Panc1 (cell line): ENCODE measurements around the gene UBALD2. TPM values are rescaled to one million over a fixed set of nuclear protein-coding genes. Genes with fewer than 3 reads are reported as not detected.

ENCODE experiments used
- ATAC-seq: fragments of 200-7000 bp; cut with Tn5 transposase; 2 replicates; pipeline ENCODE4 v1.9.1; 2020; ENCODE audit warnings: mild to moderate bottlenecking, moderate library complexity
- BruUV-seq: library from RNA; stranded (reverse); fragments of 400-500 nt; replicated peaks from 2 replicates; lab custom pipeline; 2021; lab: Mats Ljungman, UMichigan
- CTCF ChIA-PET: fragments of 300-600 bp; sonication (Branson Sonifier 250); formaldehyde crosslinking; loops from one replicate; lab custom pipeline; 2022; ENCODE audit warnings: antibody characterized with exemption; lab: Charles Lee
- POLR2A ChIA-PET: fragments of 300-600 bp; sonication (Branson Sonifier 250); formaldehyde crosslinking; loops from one replicate; lab custom pipeline; 2022; ENCODE audit warnings: antibody characterized with exemption; lab: Charles Lee
- DNase-seq: peaks from one replicate; pipeline ENCODE4 v3.0.0-alpha.2; 2010; ENCODE audit warnings: low read depth, low spot score
- H3K27ac ChIP-seq: 2 replicates; pipeline ENCODE4 v1.5.1; 2011; ENCODE audit warnings: mild to moderate bottlenecking, low read length, inconsistent platforms
- H3K27me3 ChIP-seq: fragments of 200-500 bp; sonication (Bioruptor generic); 2 replicates; pipeline ENCODE4 v1.6.0; 2014; ENCODE audit warnings: low read length, inconsistent platforms; ENCODE audit not compliant: control insufficient read depth, insufficient read depth
- H3K36me3 ChIP-seq: fragments of 200-500 bp; sonication (Bioruptor generic); 2 replicates; pipeline ENCODE4 v1.5.1; 2014; ENCODE audit warnings: inconsistent platforms, mild to moderate bottlenecking, low read length, moderate library complexity; ENCODE audit not compliant: control insufficient read depth, insufficient read depth
- H3K4me1 ChIP-seq: 2 replicates; pipeline ENCODE4 v1.5.1; 2011; ENCODE audit warnings: inconsistent platforms, mild to moderate bottlenecking, low read length, moderate library complexity; ENCODE audit not compliant: control insufficient read depth, insufficient read depth
- H3K4me3 ChIP-seq, 2 experiments: 2 replicates each; pipeline ENCODE4 v1.5.1; 2011 to 2012; ENCODE audit warnings: low read depth in 2 of 2, low read length in 2 of 2, mild to moderate bottlenecking in 2 of 2, inconsistent platforms in 1 of 2, moderate library complexity in 1 of 2
- H3K9me3 ChIP-seq: fragments of 200-500 bp; sonication (Bioruptor generic); 2 replicates; pipeline ENCODE4 v1.5.1; 2014; ENCODE audit warnings: low read depth, mild to moderate bottlenecking, inconsistent platforms, low read length, moderate library complexity; ENCODE audit not compliant: control insufficient read depth, insufficient read depth
- POLR2AphosphoS5 ChIP-seq: IDR thresholded peaks from 2 replicates; pipeline ENCODE4 v1.6.1; 2012; ENCODE audit warnings: mild to moderate bottlenecking, low read depth, low read length, moderate library complexity
- SIN3A ChIP-seq: IDR thresholded peaks from 2 replicates; pipeline ENCODE4 v1.6.1; 2012; ENCODE audit warnings: low read depth, mild to moderate bottlenecking, low read length, moderate library complexity, borderline replicate concordance; ENCODE audit not compliant: insufficient read depth
- TCF7L2 ChIP-seq: IDR thresholded peaks from 2 replicates; pipeline ENCODE4 v1.6.1; 2011; ENCODE audit warnings: mild to moderate bottlenecking, low read depth, low read length, inconsistent platforms
- in situ Hi-C: cut with HindIII; loops from 2 replicates; pipeline ENCODE4 v1.10.0; 2016; ENCODE audit warnings: low sequenced_read_pairs, low pct_unique_long_range_greater_than_20kb
- intact Hi-C: fragments of 100-400 bp; cut with micrococcal nuclease; formaldehyde crosslinking; loops from one replicate; pipeline ENCODE4 v1.10.0; 2022; ENCODE audit not compliant: unreplicated experiment
- total RNA-seq: library from RNA; stranded (reverse); gene quantifications from one replicate; pipeline ENCODE4 v1.2.1, GENCODE V29; 2021; ENCODE audit not compliant: unreplicated experiment
- TF ChIP-seq, protein P1 (sequence below): fragments of 450-650 bp; IDR thresholded peaks from 2 replicates; pipeline ENCODE4 v1.5.1; 2017; ENCODE audit warnings: mild to moderate bottlenecking
- TF ChIP-seq, protein P2 (sequence below), 2 experiments: IDR thresholded peaks; 2 replicates each; pipeline ENCODE4 v1.6.1; 2011 to 2012; ENCODE audit warnings: low read depth in 2 of 2, control low read depth in 1 of 2, low read length in 1 of 2, mild to moderate bottlenecking in 1 of 2, moderate library complexity in 1 of 2; ENCODE audit not compliant: insufficient read depth in 1 of 2

Gene UBALD2
- total RNA-seq, 1 experiment from 2014 or later = 30.0 TPM

DNA sequence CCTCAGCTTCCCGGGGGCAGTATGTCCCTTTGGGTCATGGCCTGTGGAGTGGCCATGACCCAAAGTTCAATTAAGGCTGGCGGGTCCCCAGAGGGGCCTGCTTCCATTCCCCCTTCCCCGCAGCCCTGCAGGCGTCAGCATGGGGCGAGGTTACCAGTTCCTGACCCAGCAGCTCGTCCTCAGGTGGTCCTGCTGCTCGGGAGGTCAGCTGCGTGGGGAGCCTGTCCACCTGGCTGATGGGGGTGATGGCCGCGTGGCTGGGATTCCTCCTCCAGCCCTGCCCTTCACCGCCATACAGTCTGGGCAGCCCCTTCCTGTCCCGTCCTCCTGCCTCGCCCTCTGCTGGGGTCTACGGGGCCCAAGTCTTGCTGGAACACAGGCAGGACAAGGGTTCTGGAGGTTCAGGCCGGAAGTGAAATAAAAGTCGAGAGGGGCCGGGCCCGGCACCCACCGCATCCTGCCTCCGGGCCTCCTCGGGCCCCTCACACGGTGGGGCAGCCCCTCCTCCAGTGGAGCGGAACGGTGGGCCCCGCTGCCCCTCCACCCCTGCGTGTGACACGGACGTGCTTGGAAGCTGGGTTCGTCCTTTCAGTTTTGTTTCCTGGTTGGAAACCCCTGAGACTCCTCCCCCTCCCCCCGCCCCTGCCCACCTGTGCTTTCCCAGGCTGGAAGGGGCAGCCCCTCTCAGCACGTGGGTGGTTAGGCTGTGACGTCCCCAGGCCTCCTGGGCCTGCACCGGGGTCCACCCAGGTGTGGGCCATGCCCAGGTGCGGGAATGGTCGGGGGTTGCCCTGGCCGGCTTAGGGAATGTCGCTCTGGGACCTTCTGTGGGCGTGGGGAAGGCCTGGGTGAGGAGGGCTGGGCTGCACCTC is 6.8 kb downstream of the UBALD2 start:
- H3K36me3 ChIP-seq = no peaks in the 10 kb centered on the region
- ChIA-PET CTCF (no interaction called here), POLR2A (no interaction called here)
- no peaks in the 10 kb centered on the region for H3K27me3 ChIP-seq
- H3K4me1 ChIP-seq = peaks cover 40% of the 10 kb centered on the region
- BruUV-seq = no TSS peak
- H3K4me3 ChIP-seq = no peak overlapping the region
- in situ Hi-C loops = no loop called here
- ATAC-seq (no peak), DNase-seq (no peak)
- H3K9me3 ChIP-seq = no peaks in the 10 kb centered on the region
- intact Hi-C loops = no loop called here
- H3K27ac ChIP-seq = no peak overlapping the region
- TF ChIP-seq TCF7L2 = no peak
- no peak for TF ChIP-seq POLR2AphosphoS5
- TF ChIP-seq SIN3A = no peak
- TF ChIP-seq, protein P1, sequence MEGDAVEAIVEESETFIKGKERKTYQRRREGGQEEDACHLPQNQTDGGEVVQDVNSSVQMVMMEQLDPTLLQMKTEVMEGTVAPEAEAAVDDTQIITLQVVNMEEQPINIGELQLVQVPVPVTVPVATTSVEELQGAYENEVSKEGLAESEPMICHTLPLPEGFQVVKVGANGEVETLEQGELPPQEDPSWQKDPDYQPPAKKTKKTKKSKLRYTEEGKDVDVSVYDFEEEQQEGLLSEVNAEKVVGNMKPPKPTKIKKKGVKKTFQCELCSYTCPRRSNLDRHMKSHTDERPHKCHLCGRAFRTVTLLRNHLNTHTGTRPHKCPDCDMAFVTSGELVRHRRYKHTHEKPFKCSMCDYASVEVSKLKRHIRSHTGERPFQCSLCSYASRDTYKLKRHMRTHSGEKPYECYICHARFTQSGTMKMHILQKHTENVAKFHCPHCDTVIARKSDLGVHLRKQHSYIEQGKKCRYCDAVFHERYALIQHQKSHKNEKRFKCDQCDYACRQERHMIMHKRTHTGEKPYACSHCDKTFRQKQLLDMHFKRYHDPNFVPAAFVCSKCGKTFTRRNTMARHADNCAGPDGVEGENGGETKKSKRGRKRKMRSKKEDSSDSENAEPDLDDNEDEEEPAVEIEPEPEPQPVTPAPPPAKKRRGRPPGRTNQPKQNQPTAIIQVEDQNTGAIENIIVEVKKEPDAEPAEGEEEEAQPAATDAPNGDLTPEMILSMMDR = no peak
- TF ChIP-seq, protein P2, sequence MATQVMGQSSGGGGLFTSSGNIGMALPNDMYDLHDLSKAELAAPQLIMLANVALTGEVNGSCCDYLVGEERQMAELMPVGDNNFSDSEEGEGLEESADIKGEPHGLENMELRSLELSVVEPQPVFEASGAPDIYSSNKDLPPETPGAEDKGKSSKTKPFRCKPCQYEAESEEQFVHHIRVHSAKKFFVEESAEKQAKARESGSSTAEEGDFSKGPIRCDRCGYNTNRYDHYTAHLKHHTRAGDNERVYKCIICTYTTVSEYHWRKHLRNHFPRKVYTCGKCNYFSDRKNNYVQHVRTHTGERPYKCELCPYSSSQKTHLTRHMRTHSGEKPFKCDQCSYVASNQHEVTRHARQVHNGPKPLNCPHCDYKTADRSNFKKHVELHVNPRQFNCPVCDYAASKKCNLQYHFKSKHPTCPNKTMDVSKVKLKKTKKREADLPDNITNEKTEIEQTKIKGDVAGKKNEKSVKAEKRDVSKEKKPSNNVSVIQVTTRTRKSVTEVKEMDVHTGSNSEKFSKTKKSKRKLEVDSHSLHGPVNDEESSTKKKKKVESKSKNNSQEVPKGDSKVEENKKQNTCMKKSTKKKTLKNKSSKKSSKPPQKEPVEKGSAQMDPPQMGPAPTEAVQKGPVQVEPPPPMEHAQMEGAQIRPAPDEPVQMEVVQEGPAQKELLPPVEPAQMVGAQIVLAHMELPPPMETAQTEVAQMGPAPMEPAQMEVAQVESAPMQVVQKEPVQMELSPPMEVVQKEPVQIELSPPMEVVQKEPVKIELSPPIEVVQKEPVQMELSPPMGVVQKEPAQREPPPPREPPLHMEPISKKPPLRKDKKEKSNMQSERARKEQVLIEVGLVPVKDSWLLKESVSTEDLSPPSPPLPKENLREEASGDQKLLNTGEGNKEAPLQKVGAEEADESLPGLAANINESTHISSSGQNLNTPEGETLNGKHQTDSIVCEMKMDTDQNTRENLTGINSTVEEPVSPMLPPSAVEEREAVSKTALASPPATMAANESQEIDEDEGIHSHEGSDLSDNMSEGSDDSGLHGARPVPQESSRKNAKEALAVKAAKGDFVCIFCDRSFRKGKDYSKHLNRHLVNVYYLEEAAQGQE (IDR thresholded peaks at IDR 0.05; ENCODE audit: insufficient read depth in 1 of 2, low read depth in 2 of 2, low read length in 1 of 2) = no peak

DNA sequence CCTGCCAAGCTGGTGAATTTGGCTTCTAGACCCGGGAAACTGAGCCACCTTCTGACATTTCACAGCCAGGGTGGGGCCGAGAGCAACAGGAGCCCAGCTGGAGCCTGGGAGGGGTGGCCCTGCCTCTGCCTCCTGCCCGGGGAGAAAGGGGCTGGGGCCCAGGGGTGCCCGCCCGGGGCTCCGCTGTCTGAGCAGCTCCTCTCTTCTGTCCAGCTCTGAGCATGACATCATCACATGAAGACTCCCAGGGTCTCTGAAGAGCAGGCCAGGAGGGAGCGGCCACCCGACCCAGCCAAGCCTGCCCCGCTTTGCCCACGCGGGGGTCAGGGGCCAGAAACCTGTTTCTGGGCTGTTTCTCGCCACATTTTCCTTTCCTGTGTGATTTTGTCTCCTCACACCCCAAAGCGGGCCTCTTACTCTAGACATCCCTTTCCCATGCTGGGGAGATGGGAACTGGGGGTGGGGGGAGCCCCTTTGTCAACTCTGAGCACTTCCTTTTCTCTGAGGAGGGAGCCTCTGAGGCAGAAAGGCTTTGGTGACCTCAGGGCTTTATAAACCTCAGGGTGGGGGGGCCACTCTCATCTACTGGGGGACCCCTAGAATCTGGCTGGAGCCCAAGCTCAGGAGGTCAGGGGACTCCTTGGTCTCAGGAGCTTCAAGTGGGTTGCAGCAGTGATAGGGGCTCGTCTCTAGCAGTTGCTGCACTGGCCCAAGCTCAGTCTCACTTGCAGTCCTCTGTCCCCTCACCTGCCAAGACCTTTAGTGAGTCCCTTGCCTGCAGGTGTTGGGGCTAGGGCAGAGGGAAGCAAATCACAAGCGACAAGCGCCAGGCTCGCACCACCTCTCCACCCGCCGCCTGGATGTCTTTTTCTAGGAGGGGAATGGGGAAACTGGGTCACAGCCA is 7.6 kb downstream of the UBALD2 start:
- intact Hi-C loops = no loop called here
- TF ChIP-seq TCF7L2 (no peak), POLR2AphosphoS5 (no peak), SIN3A (no peak)
- TF ChIP-seq, protein P1 = no peak
- TF ChIP-seq, protein P2 (IDR thresholded peaks at IDR 0.05; ENCODE audit: insufficient read depth in 1 of 2, low read depth in 2 of 2, low read length in 1 of 2) = no peak
- Histone ChIP-seq H3K4me1 (peaks cover 36% of the 10 kb centered on the region), H3K4me3 (no peak overlapping the region), H3K27me3 (no peaks in the 10 kb centered on the region), H3K36me3 (no peaks in the 10 kb centered on the region), H3K27ac (no peak overlapping the region), H3K9me3 (no peaks in the 10 kb centered on the region)
- no peak for ATAC-seq
- BruUV-seq = no TSS peak
- no peak for DNase-seq
- CTCF ChIA-PET = no interaction called here
- POLR2A ChIA-PET = interaction anchor here (0.6 kb wide), 1 partner anchor 13 kb away, joined by 4 read pairs; no protein-coding TSS in a partner anchor
- in situ Hi-C loops = no loop called here
